ENCODE data around the gene RRP1.
"Not testable (repeated sequence)": the region's sequence is repeated elsewhere in the genome, so short reads cannot be mapped to it uniquely, and the experiment has no call there.

RRP1 gene

GRCh38 chr21:43817157-43818086 lies 28.0 kb downstream of the RRP1 start:
- DNase-seq (ENCODE audit: low read depth), result no peak

- DNase-seq (ENCODE audit: low read depth), result no peak
Measured at GRCh38 chr21:43818685-43819084, 29.3 kb downstream of the RRP1 start.

GRCh38 chr21:43819511-43820405 lies 30.4 kb downstream of the RRP1 start:
- DNase-seq (ENCODE audit: low read depth), result no peak

- DNase-seq (ENCODE audit: low read depth), result no peak
Measured at GRCh38 chr21:43820466-43820865, 31.1 kb downstream of the RRP1 start.

GRCh38 chr21:43822166-43822565 lies 32.8 kb downstream of the RRP1 start:
- not testable (repeated sequence) for DNase-seq (ENCODE audit: low read depth)

- not testable (repeated sequence) for DNase-seq (ENCODE audit: low read depth)
Measured at GRCh38 chr21:43822741-43823140, 33.4 kb downstream of the RRP1 start.

- DNase-seq (ENCODE audit: low read depth), result no peak
Measured at GRCh38 chr21:43824333-43825241, 35.2 kb downstream of the RRP1 start.

- DNase-seq (ENCODE audit: low read depth), result no peak
Measured at GRCh38 chr21:43825242-43825935, 36.0 kb downstream of the RRP1 start.

GRCh38 chr21:43825936-43826622 lies 36.7 kb downstream of the RRP1 start:
- no peak for DNase-seq (ENCODE audit: low read depth)

GRCh38 chr21:43826623-43826974 lies 37.2 kb downstream of the RRP1 start:
- no peak for DNase-seq (ENCODE audit: low read depth)

- no peak for DNase-seq (ENCODE audit: low read depth)
Measured at GRCh38 chr21:43827015-43827611, 37.7 kb downstream of the RRP1 start.

GRCh38 chr21:43829161-43829560 lies 39.8 kb downstream of the RRP1 start:
- DNase-seq (ENCODE audit: low read depth), result no peak

- DNase-seq (ENCODE audit: low read depth), result no peak
Measured at GRCh38 chr21:43829575-43830119, 40.3 kb downstream of the RRP1 start.

- no peak for DNase-seq (ENCODE audit: low read depth)
Measured at GRCh38 chr21:43832158-43832550, 42.8 kb downstream of the RRP1 start.

GRCh38 chr21:43832648-43833047 lies 43.3 kb downstream of the RRP1 start:
- DNase-seq (ENCODE audit: low read depth), result no peak

- no peak for DNase-seq (ENCODE audit: low read depth)
Measured at GRCh38 chr21:43834146-43834905, 44.9 kb downstream of the RRP1 start.

GRCh38 chr21:43835050-43835449 lies 45.7 kb downstream of the RRP1 start:
- DNase-seq (ENCODE audit: low read depth), result no peak

- DNase-seq (ENCODE audit: low read depth), result no peak
Measured at GRCh38 chr21:43835861-43836260, 46.5 kb downstream of the RRP1 start.

GRCh38 chr21:43836616-43837015 lies 47.2 kb downstream of the RRP1 start:
- no peak for DNase-seq (ENCODE audit: low read depth)
